ENCODE results near the gene DGCR6.
"Not testable (repeated sequence)": the region's sequence is repeated elsewhere in the genome, so short reads cannot be mapped to it uniquely, and the experiment has no call there.

The DGCR6 gene

DNA sequence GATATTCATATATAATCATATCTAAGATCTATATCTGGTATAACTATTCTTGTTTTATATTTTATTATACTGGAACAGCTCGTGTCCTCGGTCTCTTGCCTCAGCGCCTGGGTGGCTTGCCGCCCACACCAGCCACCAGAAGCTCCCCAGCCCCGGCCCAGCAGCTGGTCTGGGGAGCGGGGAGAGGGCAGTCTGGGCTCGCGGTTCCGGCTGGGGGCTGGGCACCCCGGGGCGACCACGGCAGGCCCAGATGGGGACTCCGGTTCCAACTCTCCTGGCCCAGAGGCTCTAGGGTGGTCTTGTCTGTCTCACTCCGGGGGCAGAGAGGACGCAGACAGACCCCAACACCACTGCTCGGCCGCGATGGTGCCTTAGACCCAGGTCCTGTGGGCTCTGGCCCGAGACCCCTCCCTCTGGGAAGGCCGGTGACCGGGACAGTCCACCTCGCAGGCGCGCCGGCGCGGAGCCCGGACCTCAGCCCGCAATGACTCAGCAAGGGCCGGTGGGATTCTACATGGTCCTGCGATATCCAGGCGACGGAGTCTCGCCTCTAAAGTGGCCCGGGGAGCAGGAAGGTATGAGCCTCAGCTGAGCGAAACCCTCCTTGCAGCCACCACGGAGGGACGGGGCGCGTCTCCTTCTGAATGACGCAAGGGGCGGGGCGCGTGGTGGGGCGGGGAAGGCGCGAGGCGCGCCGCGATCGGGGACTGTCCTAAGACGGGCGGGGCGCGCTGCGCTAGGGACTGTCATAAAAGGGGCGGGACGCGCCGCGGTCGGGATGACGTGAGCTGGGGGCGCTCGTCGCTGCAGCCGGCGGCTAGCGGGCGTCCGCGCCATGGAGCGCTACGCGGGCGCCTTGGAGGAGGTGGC, at the start of gene DGCR6:
Gene DGCR6, plus strand, starts transcription at position 781 of the 870 bp plus-strand sequence. Its CDS starts 55 bp downstream, at position 836.
- Histone ChIP-seq H3K36me3 (ENCODE audit: insufficient read depth, low read length) (no peaks in the 10 kb centered on the region), H3K9ac (ENCODE audit: insufficient read length) (no peak within 1 kb of the TSS), H3K4me3 (no peak within 1 kb of the TSS), H3K9me3 (ENCODE audit: low read depth, low read length) (no peaks in the 10 kb centered on the region), H3K27ac (no peak within 1 kb of the TSS)
- no peak for DNase-seq (ENCODE audit: low read depth, low spot score)
- TF ChIP-seq FOXP2 (optimal IDR thresholded peaks at IDR 0.05; ENCODE audit: control extremely low read depth, extremely low read length, insufficient read depth) (no peak), POLR2AphosphoS5 (IDR thresholded peaks at IDR 0.05; ENCODE audit: borderline replicate concordance, low read depth, low read length) (no peak), EZH2 (IDR thresholded peaks at IDR 0.05) (no peak)

DNA sequence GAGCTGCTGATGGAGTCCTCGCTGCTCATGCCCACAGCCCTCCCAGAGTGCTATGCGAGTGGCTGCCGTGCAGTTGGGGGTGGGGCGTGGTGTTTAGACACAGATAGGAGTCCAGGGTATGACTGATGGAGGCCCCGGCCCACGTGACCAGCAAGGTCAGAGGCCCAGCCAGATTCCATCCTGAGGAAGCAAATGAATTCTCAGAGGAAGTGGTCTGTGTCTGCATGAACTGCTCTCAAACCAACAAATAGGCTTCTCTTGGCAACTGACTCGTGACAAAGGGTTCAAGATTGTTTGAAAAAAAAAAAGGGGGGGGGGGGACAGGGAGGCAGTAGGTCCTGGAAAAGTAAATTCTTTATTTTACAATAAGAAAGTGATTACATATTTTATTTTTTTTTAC, 46.8 kb upstream of the DGCR6 start:
- DNase-seq (ENCODE audit: low read depth, low spot score); H3K9me3 ChIP-seq (ENCODE audit: low read depth, low read length); H3K27ac ChIP-seq; H3K36me3 ChIP-seq (ENCODE audit: insufficient read depth, low read length); H3K4me3 ChIP-seq; H3K9ac ChIP-seq (ENCODE audit: insufficient read length): not testable (repeated sequence)

DNA sequence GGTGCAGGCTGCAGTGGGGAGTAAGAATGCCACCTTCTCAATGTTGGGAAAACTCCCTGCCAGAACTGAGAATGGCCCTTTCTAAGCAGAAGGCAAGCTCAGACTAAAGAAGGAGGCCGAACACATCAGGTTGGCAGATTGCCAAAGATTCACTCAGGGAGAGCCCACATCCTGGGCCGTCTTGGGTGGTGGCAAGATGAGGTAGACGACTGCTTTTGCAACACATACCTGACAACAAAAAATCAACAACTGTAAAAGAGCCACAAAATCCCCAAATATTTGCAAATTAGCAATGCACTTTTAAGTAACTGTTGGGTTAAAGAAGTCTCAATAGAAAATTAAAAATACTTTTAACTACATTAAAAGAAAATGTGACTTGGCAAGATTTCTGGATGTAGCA, 24.9 kb upstream of the DGCR6 start:
- not testable (repeated sequence) for H3K4me3 ChIP-seq; H3K27ac ChIP-seq; H3K9me3 ChIP-seq (ENCODE audit: low read depth, low read length); H3K9ac ChIP-seq (ENCODE audit: insufficient read length); H3K36me3 ChIP-seq (ENCODE audit: insufficient read depth, low read length); DNase-seq (ENCODE audit: low read depth, low spot score)

DNA sequence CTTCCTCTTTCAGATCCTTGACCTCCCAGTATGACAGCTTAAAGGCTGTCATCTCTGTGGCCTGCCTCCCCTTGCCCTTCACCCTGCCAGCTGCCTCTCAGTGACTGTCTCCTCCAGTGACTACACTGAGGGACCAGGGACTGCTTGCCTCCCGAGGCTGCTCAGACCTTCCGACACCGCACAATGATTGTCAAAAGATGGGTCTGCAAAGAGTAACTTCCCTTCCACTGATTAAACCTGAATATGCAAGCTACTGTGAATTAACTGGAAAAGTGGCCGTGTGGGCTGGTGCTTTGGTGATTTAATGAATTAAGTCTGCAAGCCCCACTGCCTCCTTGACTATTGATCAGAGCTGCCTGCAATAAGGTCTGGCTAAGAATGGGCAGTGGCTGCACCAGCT, 21.7 kb upstream of the DGCR6 start:
- not testable (repeated sequence) for H3K9ac ChIP-seq (ENCODE audit: insufficient read length); H3K9me3 ChIP-seq (ENCODE audit: low read depth, low read length); H3K27ac ChIP-seq

DNA sequence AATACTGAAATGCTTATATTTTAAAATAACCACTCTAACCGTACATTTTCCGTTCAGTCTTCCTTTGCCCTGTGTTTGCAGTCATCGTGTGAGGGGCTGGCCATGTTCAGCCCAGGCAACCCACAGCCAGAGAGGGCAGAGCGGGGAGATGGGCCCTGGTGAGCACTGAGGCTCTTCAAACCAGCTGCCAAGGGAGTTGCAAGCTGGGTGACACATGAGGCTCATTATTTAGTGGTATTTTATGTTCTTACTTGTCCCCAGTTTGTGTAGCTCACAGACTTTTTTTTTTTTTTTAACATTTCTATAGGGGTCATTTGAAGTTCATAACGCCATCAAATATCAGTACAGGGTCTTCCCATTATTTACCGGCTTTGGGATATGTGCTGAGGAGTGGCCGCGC, 18.0 kb upstream of the DGCR6 start:
- Histone ChIP-seq H3K9me3 (ENCODE audit: low read depth, low read length) (no peaks in the 10 kb centered on the region), H3K36me3 (ENCODE audit: insufficient read depth, low read length) (no peaks in the 10 kb centered on the region), H3K9ac (ENCODE audit: insufficient read length) (no peak overlapping the region), H3K4me3 (no peak overlapping the region), H3K27ac (no peak overlapping the region)
- DNase-seq (ENCODE audit: low read depth, low spot score): no peak
- TF ChIP-seq EZH2 (IDR thresholded peaks at IDR 0.05) (no peak), FOXP2 (optimal IDR thresholded peaks at IDR 0.05; ENCODE audit: control extremely low read depth, extremely low read length, insufficient read depth) (no peak), POLR2AphosphoS5 (IDR thresholded peaks at IDR 0.05; ENCODE audit: borderline replicate concordance, low read depth, low read length) (no peak)

More for the DNA sequence above, 21.7 kb upstream of the DGCR6 start:
- not testable (repeated sequence) for H3K4me3 ChIP-seq; DNase-seq (ENCODE audit: low read depth, low spot score); H3K36me3 ChIP-seq (ENCODE audit: insufficient read depth, low read length)

DNA sequence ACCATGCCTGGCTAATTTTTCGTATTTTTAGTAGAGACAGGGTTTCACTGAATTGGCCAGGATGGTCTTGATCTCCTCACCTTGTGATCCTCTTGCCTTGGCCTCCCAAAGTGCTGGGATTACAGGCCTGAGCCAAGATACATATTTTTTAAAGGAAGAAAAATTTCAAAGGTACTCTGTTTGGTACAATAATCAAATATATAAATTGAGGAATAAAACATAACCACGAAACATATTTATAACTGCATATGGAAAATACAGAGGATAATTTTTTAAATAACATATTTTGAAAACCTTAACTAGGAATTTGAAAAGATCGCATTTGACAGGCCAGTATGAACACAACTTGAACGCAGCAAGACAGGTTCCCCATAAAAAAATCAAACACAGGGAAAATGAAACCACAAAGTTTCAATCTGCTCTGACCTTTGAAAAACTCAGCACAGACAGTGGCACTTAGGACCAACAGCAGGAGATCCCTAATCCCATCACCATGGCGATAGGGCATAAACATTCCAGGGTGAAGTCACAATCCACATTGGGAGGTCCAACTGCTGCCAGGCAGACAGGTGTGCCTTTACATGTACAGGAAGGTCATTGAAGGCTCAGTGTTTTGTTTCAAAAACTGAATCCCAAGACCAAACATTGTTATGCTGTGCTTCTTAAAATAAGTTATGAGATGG, 15.5 kb upstream of the DGCR6 start:
- not testable (repeated sequence) for H3K9ac ChIP-seq (ENCODE audit: insufficient read length); H3K36me3 ChIP-seq (ENCODE audit: insufficient read depth, low read length); DNase-seq (ENCODE audit: low read depth, low spot score); H3K27ac ChIP-seq; H3K9me3 ChIP-seq (ENCODE audit: low read depth, low read length); H3K4me3 ChIP-seq

DNA sequence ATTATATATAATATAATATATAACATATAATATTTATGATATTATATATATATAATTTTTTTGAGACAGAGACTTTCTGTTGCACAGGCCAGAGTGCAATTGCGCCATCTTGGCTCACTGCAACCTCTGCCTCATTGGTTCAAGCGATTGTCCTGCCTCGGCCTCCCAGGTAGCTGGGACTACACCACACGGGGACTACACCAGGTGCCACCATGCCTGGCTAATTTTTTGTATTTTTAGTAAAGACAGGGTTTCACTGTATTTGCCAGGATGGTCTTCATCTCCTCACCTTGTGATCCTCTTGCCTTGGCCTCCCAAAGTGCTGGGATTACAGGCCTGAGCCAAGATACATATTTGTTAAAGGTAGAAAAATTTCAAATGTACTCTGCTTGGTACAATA, 12.3 kb upstream of the DGCR6 start:
- H3K9ac ChIP-seq (ENCODE audit: insufficient read length); H3K27ac ChIP-seq; H3K36me3 ChIP-seq (ENCODE audit: insufficient read depth, low read length); H3K4me3 ChIP-seq; H3K9me3 ChIP-seq (ENCODE audit: low read depth, low read length); DNase-seq (ENCODE audit: low read depth, low spot score): not testable (repeated sequence)

DNA sequence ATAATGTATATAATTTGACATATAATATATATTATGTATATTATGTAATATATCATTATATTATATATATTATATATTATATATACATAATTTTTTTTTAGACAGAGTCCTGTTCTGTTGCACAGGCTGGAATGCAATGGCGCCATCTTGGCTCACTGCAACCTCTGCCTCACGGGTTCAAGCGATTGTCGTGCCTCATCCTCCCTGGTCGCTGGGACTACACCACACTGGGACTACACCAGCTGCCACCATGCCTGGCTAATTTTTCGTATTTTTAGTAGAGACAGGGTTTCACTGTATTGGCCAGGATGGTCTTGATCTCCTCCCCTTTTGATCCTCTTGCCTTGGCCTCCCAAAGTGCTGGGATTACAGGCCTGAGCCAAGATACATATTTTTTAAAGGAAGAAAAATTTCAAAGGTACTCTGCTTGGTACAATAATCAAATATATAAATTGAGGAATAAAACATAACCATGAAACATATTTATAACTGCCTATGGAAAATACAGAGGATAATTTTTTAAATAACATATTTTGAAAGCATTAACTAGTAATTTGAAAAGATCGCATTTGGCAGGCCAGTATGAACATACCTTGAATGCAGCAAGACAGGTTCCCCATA, 10.0 kb upstream of the DGCR6 start:
- not testable (repeated sequence) for DNase-seq (ENCODE audit: low read depth, low spot score); H3K27ac ChIP-seq; H3K36me3 ChIP-seq (ENCODE audit: insufficient read depth, low read length); H3K9ac ChIP-seq (ENCODE audit: insufficient read length); H3K4me3 ChIP-seq; H3K9me3 ChIP-seq (ENCODE audit: low read depth, low read length)

DNA sequence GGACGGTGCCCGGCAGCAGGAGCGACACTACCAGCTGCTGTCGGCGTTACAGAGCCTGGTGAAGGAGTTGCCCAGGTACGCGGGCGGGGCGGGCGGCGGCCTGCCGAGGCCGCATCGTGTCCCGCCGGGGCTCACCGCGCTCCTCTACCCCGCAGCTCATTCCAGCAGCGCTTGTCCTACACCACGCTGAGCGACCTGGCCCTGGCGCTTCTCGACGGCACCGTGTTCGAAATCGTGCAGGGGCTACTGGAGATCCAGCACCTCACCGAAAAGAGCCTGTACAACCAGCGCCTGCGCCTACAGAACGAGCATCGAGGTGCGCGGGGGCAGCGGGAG, 258 bp downstream of the DGCR6 start:
- H3K9me3 ChIP-seq (ENCODE audit: low read depth, low read length); DNase-seq (ENCODE audit: low read depth, low spot score); H3K36me3 ChIP-seq (ENCODE audit: insufficient read depth, low read length); H3K9ac ChIP-seq (ENCODE audit: insufficient read length); H3K27ac ChIP-seq; H3K4me3 ChIP-seq: not testable (repeated sequence)

All from SK-N-MC (cell line).